Stimulated activated CD4-positive, alpha-beta T cell treated with anti-CD3 and anti-CD28 coated beads, Interleukin-2, amount 100 ng/mL, for 4 hours (primary cell): ENCODE data around the gene SIX2.

ENCODE experiments used
- DNase-seq: peaks from one replicate; pipeline ENCODE4 v3.0.0-alpha.2; 2020; ENCODE audit warnings: low read depth

Gene SIX2

DNA sequence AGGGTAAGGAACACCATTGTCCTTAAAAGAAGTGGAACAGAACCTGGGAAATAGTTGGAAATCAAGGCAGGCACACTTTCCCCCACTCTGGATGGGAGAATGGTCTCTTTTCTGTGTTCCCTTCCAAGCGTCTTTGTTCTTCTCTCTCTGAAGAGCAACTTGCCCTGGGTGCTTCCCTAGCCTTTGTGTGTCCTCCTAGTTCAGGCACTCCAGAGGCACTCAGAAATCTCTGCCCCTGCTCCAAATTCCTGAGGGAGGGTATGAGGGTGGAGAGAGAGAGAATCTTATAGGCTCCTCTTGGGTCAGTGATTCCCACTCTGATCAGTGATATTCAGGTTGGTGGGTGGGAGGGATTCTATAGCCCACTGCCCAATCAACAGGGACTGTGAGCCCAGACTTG lies 8.8 kb upstream of the SIX2 start:
- DNase-seq: no peak

DNA sequence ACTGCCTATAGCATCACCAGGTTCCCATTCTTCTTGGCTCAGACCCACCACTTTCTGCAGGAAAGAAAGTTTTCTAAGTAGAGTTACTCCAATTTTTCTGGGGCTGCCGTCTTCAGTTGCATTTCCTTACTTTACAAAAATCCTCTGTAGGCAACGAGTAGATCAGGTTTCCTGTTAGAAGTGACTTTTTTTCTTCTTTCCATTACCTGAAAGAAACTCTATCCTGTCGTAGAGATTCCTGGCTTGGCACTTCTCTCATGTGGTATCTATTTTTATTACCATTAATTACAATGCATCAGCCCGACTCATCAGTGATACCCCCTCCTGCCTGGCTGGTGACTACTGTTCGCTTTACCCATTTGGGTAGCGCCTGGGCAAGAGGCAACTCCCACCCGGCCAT lies 5.6 kb upstream of the SIX2 start:
- DNase-seq: no peak

DNA sequence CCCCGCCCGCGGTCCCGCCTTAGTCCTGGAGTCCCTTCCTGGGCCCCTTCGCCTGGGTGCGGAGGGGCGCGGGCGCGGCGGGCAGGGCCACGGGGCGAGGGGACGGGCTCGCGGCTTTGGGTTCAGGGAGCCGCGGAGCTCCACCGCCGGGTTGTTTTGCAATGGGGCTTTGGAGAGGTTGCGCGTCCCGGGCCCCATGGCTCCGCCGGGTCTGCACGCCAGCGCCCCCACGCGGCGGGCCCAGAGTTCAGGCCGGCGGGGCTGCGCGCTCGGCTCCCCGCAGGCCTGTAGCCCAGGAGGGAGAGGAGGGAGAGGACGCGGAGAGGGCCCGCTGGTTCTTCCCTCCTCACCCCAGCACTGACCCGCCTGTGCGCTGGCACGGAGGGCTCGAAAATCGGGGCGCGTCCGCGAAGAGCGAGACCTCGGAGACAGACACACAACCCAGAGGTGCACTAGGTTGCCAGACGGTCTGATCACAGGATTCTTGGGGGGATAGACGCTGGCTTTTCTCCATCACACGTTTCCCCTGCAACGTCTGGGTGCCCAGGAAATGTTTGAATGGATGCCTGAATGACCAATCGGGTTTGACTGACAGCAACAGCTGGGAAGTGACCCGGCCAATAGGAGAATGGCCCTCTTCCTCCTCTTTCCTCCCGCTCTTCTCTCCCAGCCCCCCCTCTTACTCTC lies 4.9 kb upstream of the SIX2 start:
- DNase-seq: no peak

DNA sequence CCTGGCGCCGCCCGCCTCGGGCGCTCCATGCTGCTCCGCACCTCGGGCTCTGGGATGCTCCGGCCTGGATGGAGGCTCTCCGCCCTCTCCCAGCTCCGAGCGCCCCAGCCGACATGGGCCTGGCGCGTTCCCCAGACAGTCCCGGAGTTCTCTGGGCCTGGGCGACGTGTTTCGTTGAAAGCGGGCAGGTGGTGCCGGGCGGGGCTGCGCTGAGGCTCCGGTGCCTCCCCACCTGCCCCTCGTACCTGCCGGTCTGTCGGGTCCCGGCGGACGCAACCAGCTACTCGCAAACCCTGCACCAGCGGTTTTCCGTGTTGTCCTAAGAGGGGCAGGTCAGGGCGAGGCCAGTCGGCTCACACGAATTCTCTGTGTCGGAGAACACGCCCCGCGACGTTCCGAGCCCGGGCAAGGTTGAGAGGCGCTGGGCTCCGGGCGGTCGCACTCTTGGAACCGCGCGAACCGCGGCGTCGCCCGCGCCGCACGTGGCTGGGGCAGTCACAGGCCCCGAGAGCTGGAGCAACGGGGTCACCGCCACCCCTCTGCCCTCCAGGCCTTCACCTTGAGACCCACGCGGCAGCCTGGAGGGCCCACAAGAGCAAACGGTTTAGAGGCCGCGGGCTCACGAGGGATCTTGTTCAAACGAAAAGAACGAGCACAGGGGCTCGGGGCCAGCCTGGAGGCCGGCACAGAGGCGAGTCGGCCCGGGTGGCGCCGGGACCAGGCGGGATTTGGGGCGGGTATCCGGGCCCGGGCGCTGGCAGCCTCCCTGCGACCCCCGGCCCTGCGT lies 4.2 kb upstream of the SIX2 start:
- no peak for DNase-seq

DNA sequence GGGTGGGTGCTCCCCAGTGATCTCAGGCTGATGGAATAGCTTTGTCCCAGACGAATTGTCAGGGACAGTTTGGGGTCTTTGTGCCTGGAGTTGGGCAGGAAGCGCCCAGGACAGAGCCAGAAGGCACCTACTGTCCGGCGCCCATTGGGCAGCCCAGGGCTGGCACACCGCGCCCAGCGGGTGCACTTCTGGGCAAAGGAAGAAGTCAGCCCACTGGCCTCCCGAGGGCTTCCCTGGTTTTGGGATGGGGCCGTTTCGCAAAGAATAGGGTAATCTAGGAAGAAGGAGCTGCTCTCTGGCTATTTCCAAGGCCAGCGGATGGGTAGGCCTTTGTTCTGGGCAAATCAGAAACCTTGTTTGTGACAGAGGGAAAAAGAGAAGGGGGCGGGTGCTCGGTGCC lies 3.5 kb upstream of the SIX2 start:
- no peak for DNase-seq

DNA sequence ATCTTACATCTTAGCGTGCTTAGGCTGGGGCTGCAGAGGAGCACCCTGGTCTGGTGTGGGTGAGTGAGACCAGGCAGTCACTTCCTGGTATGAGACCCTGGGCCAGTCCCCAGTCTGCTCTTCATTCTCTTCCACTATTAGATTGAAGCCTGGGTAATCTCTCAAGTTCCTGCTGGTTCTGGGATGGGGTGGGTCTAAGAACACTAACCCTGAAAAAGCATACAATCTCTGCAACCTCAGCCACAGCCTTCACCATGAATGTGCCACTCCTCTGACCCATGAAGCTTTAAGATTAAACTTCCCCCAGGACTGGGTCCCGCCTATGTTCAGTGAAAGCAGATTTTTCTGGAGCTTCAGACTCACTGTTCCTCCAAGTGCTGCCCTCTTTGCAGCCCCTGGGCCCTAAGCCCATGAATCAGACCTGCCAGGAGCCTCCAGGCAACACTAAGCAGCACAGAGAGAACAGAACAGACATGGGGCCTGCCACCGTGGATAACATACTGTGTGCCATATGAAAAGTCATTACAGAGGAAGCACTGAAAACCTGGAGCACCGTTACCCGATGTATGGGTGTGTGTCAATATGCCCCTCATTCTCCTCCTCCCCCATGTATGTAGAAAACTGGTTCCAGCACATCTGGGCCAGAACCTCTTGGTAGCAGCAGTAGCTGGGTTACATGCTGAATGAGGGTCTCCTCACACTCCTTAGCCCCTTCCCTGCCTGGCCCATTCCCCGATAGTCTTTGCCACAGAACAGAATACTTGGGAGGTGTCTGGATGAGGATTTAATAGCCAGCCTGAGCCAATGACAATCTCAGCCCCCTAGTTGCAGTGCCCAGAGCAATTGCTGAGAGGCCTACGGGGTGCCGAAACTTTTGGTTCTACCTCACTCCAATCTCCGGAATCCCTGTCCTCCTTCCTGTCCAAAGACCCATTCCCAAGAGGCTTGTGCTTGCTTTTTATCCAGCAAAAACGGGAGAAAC lies 2.7 kb upstream of the SIX2 start:
- no peak for DNase-seq

DNA sequence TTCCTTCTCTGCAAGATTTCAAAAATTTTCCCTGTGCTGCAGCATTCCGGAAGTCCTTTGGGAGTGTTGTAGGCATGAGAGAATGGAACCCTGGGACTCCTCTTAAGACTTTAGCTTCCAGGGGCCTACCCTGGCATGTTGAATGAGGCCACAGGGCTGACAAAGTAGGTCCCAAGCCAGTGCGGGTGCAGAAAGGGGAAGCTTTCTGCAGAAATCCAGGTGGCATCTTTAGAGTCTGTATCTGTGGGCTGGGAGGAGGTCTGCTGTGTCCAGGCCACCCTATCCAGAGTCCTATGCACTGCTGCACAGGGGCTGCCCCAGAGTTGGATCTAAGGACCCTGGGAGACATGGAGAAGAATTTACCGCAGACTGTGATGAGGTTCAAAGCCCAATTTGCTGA lies 1.9 kb upstream of the SIX2 start:
- no peak for DNase-seq

DNA sequence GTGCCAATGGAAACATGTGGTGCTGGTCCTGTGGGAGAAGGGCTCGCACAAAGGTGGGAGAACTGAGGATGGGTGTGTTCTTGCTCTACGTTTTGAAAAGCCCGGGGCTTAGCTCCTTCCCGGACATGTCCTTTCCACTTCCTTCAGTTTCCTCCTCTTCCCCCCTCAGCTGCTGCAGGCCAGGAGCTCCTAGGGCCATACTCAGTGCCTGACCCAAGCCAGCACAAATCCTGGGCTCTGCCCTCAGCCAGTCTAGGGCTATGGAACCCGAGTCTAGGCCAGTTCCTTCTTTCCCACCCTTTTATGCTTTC lies 1.4 kb upstream of the SIX2 start:
- no peak for DNase-seq

DNA sequence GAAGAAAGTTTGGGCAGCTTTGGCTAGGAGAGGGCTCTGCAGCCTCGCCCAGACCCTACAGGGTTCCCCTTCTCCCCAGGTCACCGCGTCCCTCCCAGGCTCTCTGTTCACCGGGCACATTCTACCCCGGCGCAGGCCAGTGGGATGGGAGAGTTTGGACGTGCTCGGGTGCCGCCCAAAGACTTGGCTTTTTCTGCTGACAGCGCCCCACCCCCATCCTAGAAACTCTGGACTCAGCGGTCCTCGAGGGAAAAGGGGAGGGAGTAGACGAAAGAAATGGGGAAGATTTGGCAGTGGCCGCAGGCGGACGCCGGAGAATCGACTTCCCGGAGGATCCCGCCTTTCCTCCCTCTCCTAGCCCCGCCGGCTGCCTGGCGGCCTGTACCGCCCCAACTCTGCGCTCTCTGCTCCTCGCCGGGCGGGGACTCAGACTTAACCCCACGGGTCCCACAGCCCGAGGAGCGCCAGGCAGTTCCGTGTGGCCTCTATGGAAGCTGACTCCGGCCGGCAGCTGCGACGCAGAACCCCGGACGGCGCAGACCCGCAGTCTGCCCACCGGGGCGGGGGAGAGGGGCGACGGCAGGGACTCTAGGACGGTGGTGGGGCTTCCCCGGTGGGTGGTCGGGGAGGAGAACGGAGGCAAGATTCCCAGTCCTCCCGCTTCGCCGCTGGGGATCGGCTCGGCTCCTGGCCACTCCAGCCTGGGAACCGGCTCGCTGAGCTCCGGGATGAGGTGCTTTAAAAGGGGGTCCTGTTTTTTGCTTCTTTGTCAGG lies 863 bp upstream of the SIX2 start:
- no peak for DNase-seq

DNA sequence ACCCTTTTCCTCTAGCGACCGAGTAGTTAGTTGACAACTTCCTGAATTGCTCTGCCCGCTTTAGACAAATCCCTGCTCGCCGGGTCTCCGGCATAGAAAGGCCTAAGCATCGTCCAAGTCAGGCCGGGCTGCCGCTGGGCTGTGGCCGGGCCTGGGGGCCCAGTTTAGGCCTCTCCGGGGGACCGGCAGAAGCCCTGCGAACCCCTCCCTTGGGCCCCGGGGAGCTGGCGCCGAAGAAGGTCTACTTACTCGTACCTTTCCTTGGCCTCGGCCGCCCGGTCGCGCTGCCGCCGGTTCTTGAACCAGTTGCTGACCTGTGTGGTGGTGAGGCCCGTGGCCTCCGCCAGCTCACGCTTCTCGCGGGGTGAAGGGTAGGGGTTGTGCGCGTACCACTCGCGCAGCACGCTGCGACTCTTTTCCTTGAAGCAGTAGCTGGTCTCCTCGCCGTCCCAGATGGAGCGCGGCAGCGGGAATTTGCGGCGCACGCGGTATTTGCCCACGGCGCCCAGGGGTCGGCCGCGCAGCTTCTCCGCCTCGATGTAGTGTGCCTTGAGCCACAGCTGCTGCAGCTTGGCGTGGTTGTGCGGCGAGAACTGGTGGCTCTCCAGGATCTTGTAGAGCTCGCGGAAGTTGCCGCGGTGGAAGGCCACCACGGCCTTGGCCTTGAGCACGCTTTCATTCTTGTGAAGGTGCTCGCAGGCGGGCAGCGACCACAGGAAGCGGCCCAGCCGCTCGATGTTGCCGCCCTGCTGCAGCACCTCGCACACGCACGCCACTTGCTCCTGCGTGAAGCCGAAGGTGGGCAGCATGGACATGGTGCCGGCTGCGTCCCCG lies 739 bp downstream of the SIX2 start:
- DNase-seq: no peak

DNA sequence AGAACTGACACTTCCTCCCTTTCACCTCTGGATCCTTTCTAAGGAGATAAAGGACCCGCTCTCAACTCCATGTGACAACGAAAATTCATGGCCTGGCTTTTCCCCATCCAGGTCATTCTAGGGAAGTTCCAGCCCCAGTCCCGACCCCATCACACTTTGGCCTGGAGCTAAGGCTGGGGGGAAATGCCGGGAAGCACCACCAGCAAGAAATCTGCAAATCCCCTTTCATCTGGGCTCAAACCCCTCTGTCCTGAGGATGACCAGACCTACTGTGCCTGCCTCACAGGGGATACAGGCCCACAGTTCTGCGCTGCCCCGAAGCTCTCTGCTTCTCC lies 1.3 kb downstream of the SIX2 start:
- no peak for DNase-seq

DNA sequence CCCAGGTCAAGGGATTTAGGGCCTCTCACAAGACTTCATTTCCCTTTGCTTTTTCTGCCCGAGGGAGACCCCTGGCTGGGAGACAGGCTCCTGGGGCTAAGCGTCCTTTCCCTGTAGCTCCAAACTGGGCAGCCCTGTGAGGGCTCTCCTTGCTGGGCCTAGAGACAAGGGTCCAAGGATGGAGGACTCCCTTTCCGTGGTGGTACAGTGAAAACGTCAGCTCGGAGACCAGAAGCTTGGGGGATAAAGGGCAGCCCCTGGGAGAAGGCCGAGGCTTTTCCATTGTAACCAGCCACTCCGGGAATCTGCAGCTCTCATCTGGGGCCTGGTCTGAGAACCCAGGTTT lies 2.3 kb downstream of the SIX2 start:
- no peak for DNase-seq

DNA sequence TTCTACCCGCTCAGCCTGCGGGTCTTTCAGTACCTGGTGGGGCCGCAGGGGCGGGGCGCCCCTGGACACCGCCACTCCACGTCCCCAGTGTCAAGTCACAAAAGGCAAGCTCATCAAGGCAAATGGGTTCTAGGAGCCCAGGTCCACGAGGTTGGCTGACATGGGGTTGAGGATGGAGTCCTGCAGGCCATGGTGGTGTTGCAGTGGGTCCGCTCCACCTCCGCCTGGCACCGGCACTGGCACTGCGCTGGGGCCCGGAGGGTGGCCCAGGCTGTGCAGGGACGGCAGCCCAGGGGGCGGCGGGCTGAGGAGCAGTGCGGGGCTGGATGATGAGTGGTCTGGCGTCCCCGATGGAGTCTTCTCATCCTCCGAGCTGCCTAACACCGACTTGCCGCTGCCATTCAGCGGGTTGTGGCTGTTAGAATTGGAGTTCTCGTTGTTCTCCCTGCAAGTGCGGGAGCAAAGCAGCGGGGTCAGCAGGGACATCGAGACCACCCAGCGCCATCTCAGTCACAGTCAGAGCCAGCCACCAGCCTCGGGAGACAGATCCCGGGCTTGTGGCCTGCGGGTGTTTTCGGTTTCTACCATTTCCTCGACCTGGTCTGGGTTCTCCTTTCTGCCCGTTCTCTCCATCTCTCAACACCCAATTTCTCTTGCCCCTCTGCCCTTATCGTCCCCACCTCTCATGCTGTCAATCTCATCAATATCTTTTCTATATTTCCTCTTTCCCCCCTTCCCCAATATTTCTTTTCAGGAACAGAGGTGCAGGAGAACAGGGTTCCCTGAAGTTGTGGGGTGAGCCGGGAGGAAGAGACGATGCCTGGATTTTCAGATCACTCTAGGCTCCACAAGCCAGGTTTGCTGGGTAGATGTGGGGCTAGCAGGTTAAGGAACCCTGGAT lies 3.0 kb downstream of the SIX2 start:
- DNase-seq: no peak

DNA sequence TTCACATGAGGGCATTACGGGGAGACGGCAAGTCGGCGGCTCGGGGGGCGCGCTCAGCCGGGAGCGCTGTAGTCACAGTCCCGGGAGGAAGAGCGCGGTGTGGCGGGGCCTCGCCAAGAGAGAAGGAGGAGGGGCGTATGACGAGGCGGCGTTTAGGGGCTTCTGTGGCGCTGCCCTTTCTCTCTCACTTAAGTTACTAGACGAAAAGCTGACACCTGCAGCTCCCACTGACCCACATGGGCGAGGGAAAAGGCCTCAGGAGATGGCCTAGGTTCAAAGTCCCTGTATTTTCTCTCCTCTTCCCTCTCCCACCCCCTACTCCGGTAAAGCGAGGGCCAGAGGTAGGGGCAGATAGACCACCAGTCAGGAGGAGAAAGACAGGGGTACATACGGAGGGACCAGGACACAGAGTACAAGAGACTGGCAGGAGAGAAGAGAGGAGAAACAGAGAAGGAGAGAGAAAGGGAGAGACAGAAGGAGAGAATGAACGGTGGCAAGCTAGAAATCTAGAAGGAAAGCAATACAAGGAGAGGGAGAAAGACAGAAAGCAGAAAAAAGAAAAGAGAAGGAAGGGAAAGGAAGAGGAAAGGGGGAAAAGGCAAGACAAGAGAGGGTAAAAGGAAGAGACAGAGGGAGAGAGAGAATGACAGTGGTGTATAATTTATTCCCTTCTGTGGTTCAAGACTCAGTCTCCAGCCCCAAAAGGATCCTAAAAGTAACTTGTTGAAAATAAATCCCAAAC lies 3.8 kb downstream of the SIX2 start:
- DNase-seq: no peak

DNA sequence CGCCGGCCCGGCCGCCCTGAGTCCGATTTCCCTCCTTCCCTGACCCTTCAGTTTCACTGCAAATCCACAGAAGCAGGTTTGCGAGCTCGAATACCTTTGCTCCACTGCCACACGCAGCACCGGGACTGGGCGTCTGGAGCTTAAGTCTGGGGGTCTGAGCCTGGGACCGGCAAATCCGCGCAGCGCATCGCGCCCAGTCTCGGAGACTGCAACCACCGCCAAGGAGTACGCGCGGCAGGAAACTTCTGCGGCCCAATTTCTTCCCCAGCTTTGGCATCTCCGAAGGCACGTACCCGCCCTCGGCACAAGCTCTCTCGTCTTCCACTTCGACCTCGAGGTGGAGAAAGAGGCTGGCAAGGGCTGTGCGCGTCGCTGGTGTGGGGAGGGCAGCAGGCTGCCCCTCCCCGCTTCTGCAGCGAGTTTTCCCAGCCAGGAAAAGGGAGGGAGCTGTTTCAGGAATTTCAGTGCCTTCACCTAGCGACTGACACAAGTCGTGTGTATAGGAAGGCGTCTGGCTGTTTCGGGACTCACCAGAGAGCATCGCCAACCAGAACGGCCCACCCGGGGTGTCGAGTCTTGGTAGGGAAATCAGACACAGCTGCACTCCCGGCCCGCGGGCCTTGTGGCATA lies 4.6 kb downstream of the SIX2 start:
- no peak for DNase-seq

DNA sequence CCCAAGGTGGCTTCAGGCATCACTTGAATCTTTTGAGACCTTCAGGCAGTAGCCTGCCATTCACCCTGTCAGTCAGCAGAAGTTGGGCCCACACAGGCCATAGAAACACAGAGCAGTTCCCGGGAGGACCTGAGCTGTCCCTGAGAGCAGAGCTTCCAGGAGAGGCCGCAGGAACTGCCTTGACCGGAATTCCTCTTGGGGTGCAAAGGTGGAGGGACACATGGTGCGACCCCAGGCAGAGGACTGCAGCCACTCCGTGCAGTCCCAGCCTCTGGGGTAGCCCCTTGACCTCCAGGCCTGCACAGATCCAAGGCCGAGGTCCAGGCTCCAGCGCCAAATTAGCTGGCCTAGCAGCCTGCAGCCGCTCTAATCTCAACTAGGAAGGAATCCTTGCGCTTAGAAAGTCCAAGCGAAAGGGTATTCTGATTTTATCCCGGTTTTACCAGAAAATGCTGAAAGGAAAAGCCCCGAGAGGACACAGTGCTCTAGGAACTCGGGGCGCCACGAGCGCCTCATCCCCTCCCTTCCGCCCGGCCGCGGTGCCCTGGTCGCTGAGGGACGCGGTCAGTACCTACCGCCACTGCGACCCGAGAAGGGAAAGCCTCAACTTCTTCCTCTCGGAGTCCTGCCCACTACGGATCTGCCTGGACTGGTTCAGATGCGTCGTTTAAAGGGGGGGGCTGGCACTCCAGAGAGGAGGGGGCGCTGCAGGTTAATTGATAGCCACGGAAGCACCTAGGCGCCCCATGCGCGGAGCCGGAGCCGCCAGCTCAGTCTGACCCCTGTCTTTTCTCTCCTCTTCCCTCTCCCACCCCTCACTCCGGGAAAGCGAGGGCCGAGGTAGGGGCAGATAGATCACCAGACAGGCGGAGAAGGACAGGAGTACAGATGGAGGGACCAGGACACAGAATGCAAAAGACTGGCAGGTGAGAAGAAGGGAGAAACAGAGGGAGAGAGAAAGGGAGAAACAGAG lies 5.4 kb downstream of the SIX2 start:
- DNase-seq: no peak

DNA sequence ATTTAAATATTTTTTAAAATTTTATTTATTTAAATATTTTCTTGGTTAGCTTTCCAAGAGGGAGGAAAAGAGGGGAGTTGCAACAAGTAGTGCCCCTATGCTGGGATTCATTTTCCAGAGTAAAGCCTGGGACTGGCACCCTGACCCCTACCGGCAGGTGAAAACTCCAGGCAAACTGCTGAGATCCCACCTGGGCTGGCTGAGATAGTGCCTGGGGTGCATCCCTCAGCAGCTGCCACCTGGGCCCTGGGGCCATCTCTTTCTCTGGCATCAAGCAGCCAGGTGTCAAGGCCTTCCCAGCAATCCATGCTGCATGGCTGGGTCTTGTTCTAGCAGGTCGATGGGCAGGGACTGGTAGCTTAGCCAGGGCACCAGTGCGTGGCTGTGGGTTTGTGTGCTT lies 6.6 kb downstream of the SIX2 start:
- DNase-seq: no peak

DNA sequence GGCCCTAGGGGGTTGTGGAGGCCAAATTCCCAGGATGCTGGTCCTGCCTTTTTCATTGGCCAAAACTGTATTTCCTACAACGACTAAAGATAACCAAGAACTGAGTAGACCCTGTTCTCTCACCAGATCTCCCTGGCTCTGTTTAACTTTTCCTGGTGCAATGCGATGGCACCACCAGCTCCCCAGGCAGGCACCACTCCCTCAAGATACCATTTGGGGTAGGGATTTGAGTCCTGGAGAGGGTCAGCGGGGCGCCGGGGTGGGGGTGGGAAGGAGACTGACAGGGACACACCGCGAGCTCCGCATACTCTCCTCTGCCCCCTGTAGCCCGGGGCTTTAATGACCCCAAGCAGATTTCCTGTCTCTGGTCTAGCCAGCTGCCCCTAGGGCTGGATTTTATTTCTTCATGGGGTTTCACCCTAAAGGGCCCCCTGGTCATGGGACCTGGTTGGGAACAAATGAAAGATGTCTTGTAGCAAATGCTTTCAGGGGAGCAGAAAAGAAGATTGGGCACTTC lies 7.3 kb downstream of the SIX2 start:
- DNase-seq: no peak
